Measurements from ENCODE around the gene ACTL7B. TPM values are rescaled to one million over a fixed set of nuclear protein-coding genes. Genes with fewer than 3 reads are reported as not detected.

The ACTL7B gene
- total RNA-seq, 1 donor from 2014 or later: not detected

- H3K27me3 ChIP-seq (ENCODE audit: control insufficient read depth, insufficient read depth, low read length): no peaks in the 10 kb centered on the region
- no peak for DNase-seq (ENCODE audit: low read depth)
- H3K4me3 ChIP-seq (ENCODE audit: low read depth, low read length): no peak overlapping the region
- no peak for FAIRE-seq
- H3K36me3 ChIP-seq (ENCODE audit: control insufficient read depth, insufficient read depth, low read length): peaks cover 7% of the 10 kb centered on the region
- TF ChIP-seq CTCF (IDR thresholded peaks at IDR 0.05; ENCODE audit: insufficient read depth, low read length, severe bottlenecking): no peak
Measured at GRCh38 chr9:108884701-108885100, 28.9 kb upstream of the ACTL7B start.

- H3K4me3 ChIP-seq (ENCODE audit: low read depth, low read length): no peak overlapping the region
- peaks cover 14% of the 10 kb centered on the region for H3K36me3 ChIP-seq (ENCODE audit: control insufficient read depth, insufficient read depth, low read length)
- DNase-seq (ENCODE audit: low read depth): no peak
- FAIRE-seq: no peak
- H3K27me3 ChIP-seq (ENCODE audit: control insufficient read depth, insufficient read depth, low read length): no peaks in the 10 kb centered on the region
- TF ChIP-seq CTCF (IDR thresholded peaks at IDR 0.05; ENCODE audit: insufficient read depth, low read length, severe bottlenecking): no peak
Measured at GRCh38 chr9:108883085-108883484, 27.3 kb upstream of the ACTL7B start.

- H3K4me3 ChIP-seq (ENCODE audit: low read depth, low read length): no peak overlapping the region
- no peak for FAIRE-seq
- no peak for TF ChIP-seq CTCF (IDR thresholded peaks at IDR 0.05; ENCODE audit: insufficient read depth, low read length, severe bottlenecking)
Measured at GRCh38 chr9:108882052-108882888, 26.5 kb upstream of the ACTL7B start.

GRCh38 chr9:108880738-108881316, 25.0 kb upstream of the ACTL7B start:
- Histone ChIP-seq H3K27me3 (ENCODE audit: control insufficient read depth, insufficient read depth, low read length) (no peaks in the 10 kb centered on the region), H3K36me3 (ENCODE audit: control insufficient read depth, insufficient read depth, low read length) (peaks cover 17% of the 10 kb centered on the region), H3K4me3 (ENCODE audit: low read depth, low read length) (no peak overlapping the region)
- FAIRE-seq (no peak), DNase-seq (ENCODE audit: low read depth) (no peak)
- no peak for TF ChIP-seq CTCF (IDR thresholded peaks at IDR 0.05; ENCODE audit: insufficient read depth, low read length, severe bottlenecking)

More at GRCh38 chr9:108882052-108882888, 26.5 kb upstream of the ACTL7B start:
- H3K36me3 ChIP-seq (ENCODE audit: control insufficient read depth, insufficient read depth, low read length): peaks cover 16% of the 10 kb centered on the region
- no peak for DNase-seq (ENCODE audit: low read depth)
- no peaks in the 10 kb centered on the region for H3K27me3 ChIP-seq (ENCODE audit: control insufficient read depth, insufficient read depth, low read length)

GRCh38 chr9:108877524-108877923, 21.7 kb upstream of the ACTL7B start:
- no peak for TF ChIP-seq CTCF (IDR thresholded peaks at IDR 0.05; ENCODE audit: insufficient read depth, low read length, severe bottlenecking)
- Histone ChIP-seq H3K4me3 (ENCODE audit: low read depth, low read length) (no peak overlapping the region), H3K36me3 (ENCODE audit: control insufficient read depth, insufficient read depth, low read length) (peaks cover 19% of the 10 kb centered on the region), H3K27me3 (ENCODE audit: control insufficient read depth, insufficient read depth, low read length) (no peaks in the 10 kb centered on the region)
- no peak for FAIRE-seq
- DNase-seq (ENCODE audit: low read depth): no peak
